Stimulated activated CD8-positive, alpha-beta memory T cell treated with anti-CD3 and anti-CD28 coated beads, Interleukin-7, amount 100 ng/mL, for 24 hours (primary cell): ENCODE results near the gene TMEM135.
"Not testable (repeated sequence)": the region's sequence is repeated elsewhere in the genome, so short reads cannot be mapped to it uniquely, and the experiment has no call there.

Experiments
- DNase-seq: peaks from one replicate; pipeline ENCODE4 v3.0.0-alpha.2; 2020; ENCODE audit warnings: low read depth

The TMEM135 gene

DNA sequence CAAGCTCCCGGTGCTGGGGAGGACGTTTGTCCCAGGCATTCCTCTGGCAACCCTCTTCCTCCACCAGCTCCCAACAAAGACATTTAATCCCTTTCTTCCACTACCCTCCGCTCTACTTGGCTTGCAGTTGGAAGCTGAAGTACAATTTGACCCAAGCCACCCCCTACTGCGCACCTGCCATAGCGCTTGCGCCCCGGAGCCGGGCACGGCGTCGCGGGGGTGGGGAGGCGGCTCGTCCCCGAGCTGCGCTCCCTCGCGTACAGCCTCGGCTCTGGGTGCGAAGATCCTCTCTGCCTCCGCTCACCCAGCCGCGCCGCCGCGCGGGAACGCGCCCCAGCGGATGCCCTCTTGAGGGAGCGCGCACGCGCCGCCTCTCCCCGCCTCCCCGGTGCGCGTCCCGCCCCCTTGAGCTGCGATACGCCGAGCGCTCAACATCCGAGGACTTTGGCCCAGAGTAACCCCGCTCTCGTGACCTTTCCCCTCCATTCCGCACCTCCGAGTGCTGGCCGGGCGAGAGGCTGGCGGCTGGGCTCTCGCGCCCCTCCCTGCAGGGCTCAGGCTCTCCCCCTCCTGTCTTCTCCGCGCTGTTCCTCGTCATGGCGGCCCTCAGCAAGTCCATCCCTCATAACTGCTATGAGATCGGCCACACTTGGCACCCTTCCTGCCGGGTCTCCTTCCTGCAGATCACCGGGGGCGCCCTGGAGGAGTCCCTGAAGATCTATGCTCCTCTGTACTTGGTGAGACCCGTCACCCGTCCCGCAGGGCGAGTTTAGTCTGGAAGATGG, at the start of gene TMEM135:
Gene TMEM135 (plus strand): TSS at position 485 of the 785 bp plus-strand sequence. CDS start 112 bp downstream, at position 597.
- peak; percentile 81 for DNase-seq

DNA sequence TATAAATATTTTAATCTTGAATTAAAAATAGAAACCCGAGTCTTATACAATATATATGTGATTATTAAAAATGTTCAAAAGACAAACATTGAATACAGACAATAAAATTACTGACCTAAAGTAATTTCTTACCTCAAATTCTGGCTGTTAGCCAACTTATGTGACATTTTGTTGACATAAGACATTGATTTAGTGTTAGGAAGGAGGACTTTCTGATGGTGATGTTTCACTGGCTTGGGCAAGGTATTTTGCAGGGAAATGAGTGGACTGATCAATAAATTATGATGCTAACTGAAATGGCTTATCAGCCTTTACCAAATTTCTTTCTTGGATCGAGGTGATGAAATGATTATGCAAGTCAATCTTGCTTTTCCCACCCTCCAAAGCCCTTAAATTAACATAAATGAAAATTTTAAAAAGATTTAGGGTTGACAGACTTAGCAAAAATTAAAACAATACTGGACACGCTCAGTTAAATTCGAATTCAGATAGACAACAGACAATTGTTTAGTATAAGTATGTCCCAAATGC, 49.3 kb upstream of the TMEM135 start:
- DNase-seq = no peak

DNA sequence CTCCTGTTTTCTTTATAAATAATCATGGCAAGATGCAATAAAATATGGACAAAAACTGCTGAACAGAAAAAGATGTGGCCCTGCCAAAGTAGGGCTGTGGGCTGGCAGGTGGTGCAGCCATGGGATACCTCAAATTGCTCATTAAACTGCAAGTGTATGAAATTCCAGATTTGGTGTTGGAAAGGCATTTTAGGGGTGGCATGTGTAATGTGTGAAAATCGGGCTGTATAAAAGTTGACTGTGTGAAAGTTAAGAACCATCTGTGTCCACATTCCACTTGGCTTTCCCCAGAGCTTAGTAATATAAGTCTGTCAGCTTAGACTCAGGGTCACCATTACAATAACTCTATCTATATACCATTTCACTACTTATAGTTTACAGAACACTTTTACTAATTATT, 47.7 kb upstream of the TMEM135 start:
- DNase-seq = no peak

DNA sequence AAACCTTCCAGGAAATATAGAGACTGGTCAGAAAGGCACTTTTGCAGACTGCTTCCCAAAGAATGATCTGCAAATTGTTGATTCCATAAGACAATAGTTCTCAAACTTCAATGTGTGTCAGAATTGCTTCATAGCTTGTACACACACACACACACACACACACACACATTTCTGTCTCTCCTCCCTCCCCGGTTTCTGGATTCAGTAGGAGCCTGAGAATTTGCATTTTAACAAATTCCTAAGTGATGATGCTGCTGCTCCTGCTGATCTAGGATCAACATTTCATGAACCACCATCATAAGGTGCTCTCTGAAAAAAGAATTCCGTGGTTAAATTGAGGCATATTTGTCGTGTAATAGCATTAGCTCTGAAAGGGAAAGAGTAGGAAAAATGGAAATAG, 47.2 kb upstream of the TMEM135 start:
- DNase-seq = no peak

DNA sequence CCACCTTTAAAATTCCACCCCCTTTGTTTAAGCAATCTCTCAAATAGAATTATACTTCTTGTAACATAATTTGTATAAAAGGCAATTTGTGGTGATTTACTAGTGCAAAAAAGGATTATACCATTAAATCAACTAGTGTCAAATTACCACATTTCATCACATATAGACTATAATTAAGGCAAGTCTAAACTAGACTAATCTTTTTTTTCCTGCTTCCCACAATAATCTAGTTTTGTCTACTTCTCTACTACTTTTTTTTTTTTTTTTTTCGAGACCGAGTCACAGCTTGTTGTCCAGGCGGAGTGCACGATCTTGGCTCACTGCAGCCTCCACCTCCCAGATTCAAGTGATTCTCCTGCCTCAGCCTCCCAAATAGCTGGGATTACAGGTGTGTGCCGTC, 46.4 kb upstream of the TMEM135 start:
- DNase-seq = no peak

DNA sequence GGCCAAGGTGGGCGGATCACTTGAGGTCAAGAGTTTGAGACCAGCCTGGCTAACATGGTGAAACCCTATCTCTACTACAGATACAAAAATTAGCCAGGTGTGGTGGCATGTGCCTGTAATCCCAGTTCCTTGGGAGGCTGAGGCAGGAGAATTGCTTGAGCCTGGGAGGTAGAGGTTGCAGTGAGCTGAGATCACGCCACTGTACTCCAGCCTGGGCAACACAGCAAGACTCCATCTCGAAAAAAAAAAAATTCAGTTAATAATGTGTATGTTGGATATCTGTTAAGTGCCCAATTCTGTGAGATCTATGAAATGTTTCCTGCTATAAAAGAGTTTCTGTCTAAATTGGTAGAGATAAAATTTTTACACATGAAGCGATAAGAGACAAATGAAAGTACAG, 45.4 kb upstream of the TMEM135 start:
- DNase-seq = not testable (repeated sequence)

DNA sequence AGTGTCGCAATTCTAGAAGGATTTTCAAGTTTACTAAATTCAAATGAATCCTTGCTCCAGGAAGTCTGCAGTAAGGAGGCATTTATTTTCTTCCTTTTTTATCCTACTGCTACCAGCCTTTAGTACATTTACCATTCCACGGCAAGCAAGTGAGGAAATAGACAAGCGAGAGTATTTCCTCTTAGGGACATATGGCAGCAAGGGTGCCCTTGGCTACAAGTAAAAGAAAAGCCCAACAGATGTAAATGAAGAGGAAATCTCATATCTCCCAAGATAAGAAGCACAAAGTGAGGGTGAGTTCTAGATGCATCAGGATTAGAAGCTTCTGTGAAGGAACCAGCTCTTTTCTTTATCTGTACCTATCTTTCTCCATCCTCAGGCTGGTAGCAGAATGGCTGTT, 44.7 kb upstream of the TMEM135 start:
- DNase-seq = no peak

DNA sequence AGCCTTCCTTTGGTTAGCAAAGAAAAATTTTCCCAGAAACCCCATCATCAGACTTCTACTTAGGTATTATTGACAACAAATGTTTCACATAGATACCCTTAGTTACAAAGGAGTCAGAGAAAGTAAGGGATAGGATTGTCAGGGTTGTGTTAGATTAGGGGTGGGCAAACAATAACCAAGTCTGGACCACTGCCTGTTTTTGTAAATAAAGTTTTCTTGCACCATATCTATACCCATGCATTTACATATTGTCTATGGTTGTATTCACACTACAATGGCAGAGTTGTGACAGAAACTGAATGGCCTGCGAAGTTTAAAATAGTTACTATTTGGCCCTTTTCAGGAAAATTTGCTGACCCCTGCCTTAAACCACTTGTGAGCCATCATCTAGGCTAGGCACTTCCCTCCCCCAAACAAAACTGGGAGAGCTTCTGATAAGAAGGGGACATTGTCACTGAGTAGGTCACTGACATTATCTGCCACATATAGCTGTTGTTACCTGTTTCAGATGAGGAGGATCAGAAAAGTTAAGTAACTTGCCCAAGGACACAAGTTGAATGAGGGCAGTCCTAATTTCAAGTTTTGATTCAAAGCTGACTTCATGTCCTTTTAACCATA, 40.7 kb upstream of the TMEM135 start:
- DNase-seq = no peak

DNA sequence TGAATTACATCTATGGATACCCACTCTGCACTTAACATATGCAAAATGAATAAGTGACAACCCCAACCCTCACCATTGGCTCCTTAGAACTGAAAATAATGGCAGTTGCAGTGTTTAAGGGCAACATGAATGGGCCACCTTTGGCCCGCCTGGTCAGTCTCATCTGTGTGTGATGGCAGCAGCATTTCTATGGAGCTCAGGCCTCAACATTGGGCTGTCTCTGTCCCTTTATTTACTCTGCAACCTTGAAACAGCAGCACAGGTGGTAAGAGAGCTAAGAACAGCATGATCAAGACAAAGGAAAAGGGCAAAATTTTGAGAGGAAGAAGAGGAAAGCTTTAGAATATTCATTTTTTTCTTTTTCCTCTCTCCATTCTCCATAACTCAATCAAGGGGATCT, 38.3 kb upstream of the TMEM135 start:
- DNase-seq = no peak

DNA sequence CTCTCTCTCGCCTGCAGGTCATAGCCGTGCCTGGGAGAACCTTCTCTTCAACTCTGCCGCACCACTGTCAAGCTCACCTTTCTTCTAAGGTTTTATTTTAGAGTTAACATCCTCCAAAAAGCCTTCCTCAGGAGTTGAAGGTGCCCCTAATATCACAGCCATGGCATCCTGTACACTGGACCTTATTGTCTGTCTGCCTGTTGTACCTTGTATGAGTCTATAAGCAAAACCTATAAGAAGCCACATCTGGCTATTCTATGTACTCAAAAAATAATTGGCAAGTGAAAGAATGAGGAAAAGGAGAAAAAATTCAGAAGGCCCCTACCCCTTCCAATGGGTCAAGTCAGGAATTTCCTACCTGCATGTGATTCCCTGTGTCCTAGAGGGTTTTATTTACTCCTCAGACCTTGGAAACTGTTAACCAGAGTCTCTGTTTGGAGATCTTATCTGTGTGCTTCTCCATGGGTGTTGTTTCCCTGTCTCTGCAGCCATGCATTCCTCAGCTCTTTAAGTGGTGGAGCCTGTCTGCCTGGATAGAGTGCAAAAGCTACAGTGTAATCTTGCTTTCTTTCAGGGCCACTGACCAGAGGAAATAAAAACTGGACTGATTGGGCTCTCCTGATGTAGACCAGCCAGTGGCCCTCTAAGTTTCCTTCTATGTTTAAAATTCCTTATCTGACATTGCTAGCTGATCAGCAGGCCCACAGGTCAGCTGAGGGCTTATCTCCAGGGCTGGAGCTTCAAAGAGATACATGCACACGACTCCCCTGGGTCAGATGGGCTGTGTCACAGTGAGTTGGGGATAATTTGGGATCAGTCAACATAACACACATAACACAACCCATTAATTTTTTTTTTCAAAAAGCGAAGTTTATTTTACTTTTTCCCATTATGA, 37.6 kb upstream of the TMEM135 start:
- DNase-seq = no peak

DNA sequence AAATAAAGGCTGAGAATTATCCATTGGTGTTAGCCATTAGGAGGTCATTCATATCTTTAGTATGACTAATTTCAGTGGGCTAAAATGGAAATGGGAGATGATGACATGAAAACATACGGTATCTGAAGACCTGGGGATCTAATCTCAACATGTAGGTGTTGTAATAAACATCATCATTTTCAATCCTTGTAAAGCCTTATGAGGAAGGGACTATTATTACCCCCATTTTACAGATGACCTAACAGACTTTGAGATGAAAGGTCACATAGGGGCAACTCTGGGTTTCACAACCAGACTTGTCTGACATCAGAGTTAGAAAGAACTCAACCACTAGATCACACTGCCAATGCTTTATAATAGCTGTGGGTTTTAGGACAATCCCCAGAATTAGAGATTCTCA, 34.8 kb upstream of the TMEM135 start:
- no peak for DNase-seq

DNA sequence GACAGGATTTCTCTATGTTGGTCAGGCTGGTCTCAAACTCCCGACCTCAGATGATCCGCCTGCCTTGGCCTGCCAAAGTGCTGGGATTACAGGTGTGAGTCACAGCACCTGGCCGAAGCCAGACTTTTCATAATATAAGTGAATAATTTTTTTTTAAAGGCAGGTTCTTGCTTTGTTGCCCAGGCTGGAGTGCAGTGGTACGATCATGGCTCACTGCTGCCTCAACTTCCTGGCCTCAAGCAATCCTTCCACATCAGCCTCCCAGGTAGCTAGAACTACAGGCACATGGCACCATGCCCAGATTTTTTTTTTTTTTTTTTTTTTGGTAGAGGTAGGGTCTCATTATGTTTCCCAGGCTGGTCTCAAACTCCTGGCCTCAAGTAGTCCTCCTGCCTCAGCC, 33.5 kb upstream of the TMEM135 start:
- not testable (repeated sequence) for DNase-seq

DNA sequence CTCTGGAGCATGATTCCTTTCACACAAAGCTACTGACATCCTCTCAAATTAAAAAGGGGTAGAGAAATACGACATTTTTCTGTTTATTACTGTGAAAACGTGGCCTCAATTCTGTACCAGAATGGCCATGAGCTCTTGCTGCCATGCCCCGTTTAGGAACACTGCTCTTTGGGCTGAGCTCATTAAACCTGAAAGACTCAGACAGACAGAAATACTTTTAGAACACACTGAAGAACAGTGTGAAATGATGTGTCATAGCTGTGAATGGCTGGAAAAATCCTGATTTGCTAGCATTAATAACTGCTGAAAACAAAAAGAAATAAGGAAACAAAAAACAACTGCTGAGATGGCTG, 32.2 kb upstream of the TMEM135 start:
- no peak for DNase-seq

DNA sequence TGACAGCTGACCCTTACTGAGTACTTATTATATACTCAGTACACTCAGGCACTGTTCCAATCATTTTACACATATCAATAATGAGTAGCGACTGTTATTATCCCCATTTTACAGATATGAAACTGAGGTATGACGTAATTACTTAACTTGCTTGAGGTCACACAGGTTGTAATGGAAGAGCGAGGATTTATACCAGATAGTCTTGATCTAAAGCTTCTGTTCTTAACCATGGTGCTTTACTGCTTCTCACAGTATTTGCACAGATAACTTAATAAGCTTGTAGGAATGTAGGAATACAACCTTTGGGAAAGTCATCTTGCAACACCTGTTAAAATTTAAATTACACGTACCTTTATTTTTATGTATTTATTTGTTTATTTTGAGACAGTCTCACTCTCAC, 31.7 kb upstream of the TMEM135 start:
- no peak for DNase-seq

DNA sequence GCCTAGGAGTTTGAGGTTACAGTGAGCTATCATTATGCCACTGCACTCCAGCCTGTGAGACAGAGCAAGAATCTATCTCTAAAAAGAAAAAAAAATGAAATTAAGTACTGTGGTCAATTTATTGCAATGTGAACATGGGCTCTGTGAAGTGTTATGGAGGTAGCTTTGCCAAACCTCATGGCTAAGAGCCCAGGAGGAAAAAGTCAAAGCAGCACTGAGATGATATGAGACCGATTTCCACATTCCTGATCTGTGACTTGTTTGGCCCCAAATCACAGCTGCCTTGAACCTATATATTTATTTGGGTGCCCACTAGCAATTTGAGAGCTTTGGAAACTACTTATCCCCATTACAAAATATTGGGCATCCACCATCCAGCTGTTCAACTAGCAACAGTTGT, 29.8 kb upstream of the TMEM135 start:
- DNase-seq = no peak

DNA sequence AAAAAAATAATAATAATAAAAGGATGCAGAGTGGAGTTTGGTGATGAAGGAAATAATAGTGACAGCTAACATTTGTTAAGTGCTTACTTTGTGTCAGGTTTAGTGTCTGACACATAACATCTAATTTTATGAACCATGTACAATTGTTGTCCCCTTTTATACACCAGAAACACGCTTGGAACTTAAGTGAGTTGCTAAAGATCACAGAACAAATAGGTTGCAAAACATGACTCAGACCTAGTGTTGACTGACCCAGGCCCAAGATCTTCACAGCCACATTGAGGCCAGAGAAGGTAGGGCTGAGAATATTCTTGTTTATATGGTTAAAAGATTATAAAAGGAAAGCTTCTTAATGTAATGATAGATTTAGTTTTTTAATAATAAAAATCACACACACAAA, 25.6 kb upstream of the TMEM135 start:
- DNase-seq = no peak

DNA sequence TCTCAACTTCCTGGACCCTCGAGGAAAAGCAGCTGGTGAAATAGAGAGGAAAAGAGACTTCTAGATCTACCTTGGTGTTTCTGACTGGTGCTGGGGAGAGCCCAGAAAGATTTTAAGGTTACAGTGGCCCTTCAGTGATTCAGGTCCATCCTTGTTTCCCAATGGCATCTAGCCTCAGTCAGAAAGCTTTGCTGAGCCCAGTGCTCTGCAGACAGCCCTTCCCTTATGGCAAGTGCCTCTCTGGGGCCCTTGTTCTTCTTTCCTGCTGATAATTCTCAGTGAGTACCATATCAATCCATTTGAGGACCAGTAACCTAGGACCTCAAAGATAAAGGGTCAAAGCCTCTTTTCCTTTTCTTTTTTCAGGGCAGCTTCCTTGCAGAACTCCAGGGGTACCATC, 25.1 kb upstream of the TMEM135 start:
- no peak for DNase-seq

DNA sequence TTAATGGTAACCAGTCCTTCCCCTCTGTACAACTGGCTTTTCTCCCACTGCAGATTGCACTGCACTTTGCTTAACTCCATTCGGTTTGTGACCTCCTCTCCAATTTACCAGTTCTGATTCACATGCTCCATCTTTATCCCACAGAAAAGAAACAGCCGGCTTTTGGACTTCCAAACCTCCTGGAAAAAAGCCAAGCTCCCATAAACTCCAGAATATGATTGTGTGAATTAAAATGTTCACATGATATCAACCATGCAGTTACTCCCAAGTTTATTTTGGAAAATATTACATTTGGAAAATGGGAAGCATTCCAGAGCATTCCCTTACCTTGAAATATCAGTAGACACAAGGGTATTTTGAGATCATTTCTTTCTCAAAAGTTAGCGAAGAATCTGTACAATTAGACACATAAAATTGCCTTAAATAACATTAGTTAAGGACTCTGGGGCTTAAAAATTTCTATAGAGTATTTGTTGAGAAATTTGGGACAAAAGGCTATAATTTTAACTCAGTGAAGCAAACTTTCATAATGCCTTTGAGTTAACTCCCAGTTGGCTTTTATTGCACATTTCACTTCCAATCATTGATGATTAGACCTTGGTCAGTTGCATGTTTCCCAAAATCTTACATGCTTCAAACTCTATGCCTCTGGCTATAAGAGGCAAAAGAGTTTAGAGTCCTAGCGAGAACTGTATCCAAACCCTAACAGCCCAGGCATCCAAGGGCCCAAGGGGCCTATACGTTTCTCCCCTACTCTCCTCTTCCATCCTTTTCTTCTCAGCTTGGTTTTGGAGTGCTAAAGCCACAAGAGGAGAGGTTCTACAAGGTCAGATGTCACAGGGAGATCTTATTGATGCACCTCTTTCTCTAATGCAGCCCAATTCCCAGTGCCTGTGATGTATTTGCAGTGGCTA, 23.6 kb upstream of the TMEM135 start:
- no peak for DNase-seq

DNA sequence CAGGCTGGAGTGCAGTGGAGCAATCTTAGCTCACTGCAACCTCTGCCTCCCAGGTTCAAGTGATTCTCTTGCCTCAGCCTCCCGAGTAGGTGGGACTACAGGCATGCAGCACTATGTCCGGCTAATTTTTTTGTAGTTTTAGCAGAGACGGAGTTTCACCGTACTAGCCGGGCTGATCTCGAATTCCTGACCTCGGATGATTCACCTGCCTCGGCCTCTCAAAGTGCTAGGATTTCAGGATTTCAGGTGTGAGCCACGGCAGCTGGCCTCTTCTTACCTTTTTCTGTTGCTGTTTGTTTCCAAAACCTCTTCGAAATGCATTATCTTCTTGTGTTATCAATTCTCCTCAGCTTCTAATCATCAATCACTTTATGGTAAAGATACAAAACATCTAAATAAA, 22.1 kb upstream of the TMEM135 start:
- DNase-seq = no peak

DNA sequence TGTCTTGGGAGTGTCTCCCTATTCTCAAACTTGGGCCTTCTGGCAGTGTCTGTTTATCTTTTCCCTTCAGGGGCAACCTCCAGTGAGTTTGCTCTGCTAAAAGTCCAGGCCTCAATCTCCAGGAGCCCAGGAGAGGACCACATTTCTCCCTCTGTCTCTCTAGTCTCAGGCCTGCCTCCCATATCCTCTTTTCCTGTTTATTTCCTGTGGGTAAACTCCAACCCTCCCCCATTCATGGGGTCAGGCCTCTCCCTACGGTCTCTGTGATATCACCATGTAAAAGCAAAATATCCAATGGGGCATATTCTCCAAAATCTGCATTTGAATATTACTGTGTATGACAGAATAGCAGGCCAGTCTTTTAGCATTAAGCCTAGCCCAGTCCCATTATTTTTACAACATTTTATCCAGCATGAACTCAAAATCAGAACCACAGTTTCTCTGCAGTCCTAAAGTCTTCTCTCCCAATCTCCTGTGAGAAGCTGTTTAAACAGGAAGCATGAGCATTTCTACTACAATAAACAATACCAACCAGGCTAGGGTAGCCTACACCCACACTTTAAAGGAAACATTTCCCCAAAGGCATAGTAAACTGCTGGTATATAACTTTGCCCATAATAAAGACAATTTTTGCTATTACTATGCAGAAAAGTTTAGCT, 18.0 kb upstream of the TMEM135 start:
- no peak for DNase-seq

DNA sequence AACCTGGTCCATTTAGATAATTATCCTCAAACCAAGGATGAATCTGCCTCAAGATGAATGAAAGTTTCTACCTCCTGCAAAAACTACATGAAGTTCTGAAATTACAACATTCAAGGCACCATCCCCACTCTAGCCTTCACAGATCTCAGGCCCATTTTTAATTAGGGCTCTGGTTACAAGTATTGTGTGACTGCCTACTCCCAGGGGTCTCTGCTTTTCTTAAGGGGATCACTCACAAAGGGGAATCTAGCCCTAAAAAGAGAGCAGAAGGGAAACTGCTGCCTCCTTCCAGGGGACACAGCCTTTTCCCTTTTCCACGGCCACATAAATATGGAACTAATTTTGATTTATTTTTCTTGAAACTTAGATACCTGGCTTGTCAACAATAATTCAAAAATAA, 17.4 kb upstream of the TMEM135 start:
- no peak for DNase-seq
